IPS-18c (cell line): ENCODE measurements around the gene NACC1.

Experiments
- H3K4me3 ChIP-seq: 2 replicates; pipeline ENCODE4 v1.7.0; 2013; ENCODE audit warnings: low read depth, mild to moderate bottlenecking, low read length, moderate library complexity; ENCODE audit not compliant: insufficient read depth
- H3K9me3 ChIP-seq: one replicate; pipeline ENCODE4 v1.6.1; 2013; ENCODE audit warnings: mild to moderate bottlenecking, low read length, moderate library complexity; ENCODE audit not compliant: control insufficient read depth, insufficient read depth

The NACC1 gene

GRCh38 chr19:13117772-13118423 is at the start of gene NACC1:
NACC1 (plus strand) TSS chr19:13118264; CDS start chr19:13135208, 16,944 bp downstream.
- H3K4me3 ChIP-seq: peak within 1 kb of the TSS; percentile 100
- H3K9me3 ChIP-seq: peaks cover 3% of the 10 kb centered on the region

- no peak overlapping the region for H3K4me3 ChIP-seq
Observed at GRCh38 chr19:13069415-13070359, 48.4 kb upstream of the NACC1 start.

GRCh38 chr19:13070425-13071140 is 47.5 kb upstream of the NACC1 start:
- Histone ChIP-seq H3K4me3 (no peak overlapping the region), H3K9me3 (peaks cover 5% of the 10 kb centered on the region)

More at GRCh38 chr19:13069415-13070359, 48.4 kb upstream of the NACC1 start:
- H3K9me3 ChIP-seq: peaks cover 5% of the 10 kb centered on the region

- H3K9me3 ChIP-seq: peaks cover 5% of the 10 kb centered on the region
- no peak overlapping the region for H3K4me3 ChIP-seq
Observed at GRCh38 chr19:13071444-13072187, 46.4 kb upstream of the NACC1 start.

- Histone ChIP-seq H3K9me3 (peaks cover 5% of the 10 kb centered on the region), H3K4me3 (no peak overlapping the region)
Observed at GRCh38 chr19:13072188-13072908, 45.7 kb upstream of the NACC1 start.

GRCh38 chr19:13073263-13073662 is 44.8 kb upstream of the NACC1 start:
- peaks cover 5% of the 10 kb centered on the region for H3K9me3 ChIP-seq
- H3K4me3 ChIP-seq: no peak overlapping the region

GRCh38 chr19:13074378-13074777 is 43.7 kb upstream of the NACC1 start:
- Histone ChIP-seq H3K9me3 (peaks cover 5% of the 10 kb centered on the region), H3K4me3 (no peak overlapping the region)

GRCh38 chr19:13076320-13076719 is 41.7 kb upstream of the NACC1 start:
- Histone ChIP-seq H3K9me3 (peaks cover 3% of the 10 kb centered on the region), H3K4me3 (no peak overlapping the region)

- H3K4me3 ChIP-seq: no peak overlapping the region
- peaks cover 3% of the 10 kb centered on the region for H3K9me3 ChIP-seq
Observed at GRCh38 chr19:13076787-13077186, 41.3 kb upstream of the NACC1 start.

GRCh38 chr19:13077240-13077639 is 40.8 kb upstream of the NACC1 start:
- no peak overlapping the region for H3K4me3 ChIP-seq
- H3K9me3 ChIP-seq: peaks cover 3% of the 10 kb centered on the region

GRCh38 chr19:13078381-13078780 is 39.7 kb upstream of the NACC1 start:
- H3K4me3 ChIP-seq: no peak overlapping the region; the same call in 1 of the 2 replicates
- H3K9me3 ChIP-seq: peaks cover 3% of the 10 kb centered on the region

- H3K9me3 ChIP-seq: peaks cover 2% of the 10 kb centered on the region
- H3K4me3 ChIP-seq: no peak overlapping the region
Observed at GRCh38 chr19:13078897-13079541, 39.0 kb upstream of the NACC1 start.

- H3K4me3 ChIP-seq: no peak overlapping the region
Observed at GRCh38 chr19:13079542-13079986, 38.5 kb upstream of the NACC1 start.

GRCh38 chr19:13082192-13083007 is 35.7 kb upstream of the NACC1 start:
- H3K9me3 ChIP-seq: no peaks in the 10 kb centered on the region
- no peak overlapping the region for H3K4me3 ChIP-seq

More at GRCh38 chr19:13079542-13079986, 38.5 kb upstream of the NACC1 start:
- no peaks in the 10 kb centered on the region for H3K9me3 ChIP-seq

- Histone ChIP-seq H3K9me3 (no peaks in the 10 kb centered on the region), H3K4me3 (no peak overlapping the region)
Observed at GRCh38 chr19:13083008-13083404, 35.1 kb upstream of the NACC1 start.
